Astrocyte (in vitro differentiated cells and primary cell): ENCODE data around the gene PTRH1. TPM values are rescaled to one million over a fixed set of nuclear protein-coding genes. Genes with fewer than 3 reads are reported as not detected.

ENCODE experiments used
- DNase-seq: peaks from one replicate; pipeline ENCODE4 v3.0.0-alpha.2; 2010; ENCODE audit warnings: low read depth
- FAIRE-seq: peaks from 2 replicates; lab custom pipeline; 2011; peaks lifted over from hg19 to GRCh38; lab: Jason Lieb, UNC
- H2AFZ ChIP-seq: 2 replicates; pipeline ENCODE4 v1.6.0; 2012; ENCODE audit warnings: low read depth, low read length, inconsistent platforms
- H3K27ac ChIP-seq: 2 replicates; pipeline ENCODE4 v1.5.1; 2011; ENCODE audit warnings: low read depth, low read length, inconsistent platforms
- H3K27me3 ChIP-seq: 2 replicates; pipeline ENCODE4 v1.6.0; 2011; ENCODE audit warnings: low read length, inconsistent platforms; ENCODE audit not compliant: insufficient read depth
- H3K36me3 ChIP-seq: 2 replicates; pipeline ENCODE4 v1.5.1; 2011; ENCODE audit warnings: low read length, inconsistent platforms; ENCODE audit not compliant: insufficient read depth
- H3K4me1 ChIP-seq: 2 replicates; pipeline ENCODE4 v1.5.1; 2011; ENCODE audit warnings: low read length, inconsistent platforms; ENCODE audit not compliant: insufficient read depth
- H3K4me2 ChIP-seq: 2 replicates; pipeline ENCODE4 v1.6.0; 2012; ENCODE audit warnings: low read length, inconsistent platforms
- H3K4me3 ChIP-seq: 2 replicates; pipeline ENCODE4 v1.5.1; 2011; ENCODE audit warnings: low read depth, mild to moderate bottlenecking, low read length, inconsistent platforms; ENCODE audit not compliant: insufficient read depth
- H3K79me2 ChIP-seq: 2 replicates; pipeline ENCODE4 v1.6.0; 2012; ENCODE audit warnings: mild to moderate bottlenecking, low read length, inconsistent platforms; ENCODE audit not compliant: insufficient read depth
- H3K9ac ChIP-seq: 2 replicates; pipeline ENCODE4 v1.6.0; 2012; ENCODE audit warnings: mild to moderate bottlenecking, low read length, inconsistent platforms
- H3K9me3 ChIP-seq: 2 replicates; pipeline ENCODE4 v1.5.1; 2012; ENCODE audit warnings: low read depth, mild to moderate bottlenecking, low read length, inconsistent platforms; ENCODE audit not compliant: insufficient read depth
- H4K20me1 ChIP-seq: 2 replicates; pipeline ENCODE4 v1.6.0; 2012; ENCODE audit warnings: low read length, inconsistent platforms; ENCODE audit not compliant: insufficient read depth
- H3K27ac Mint-ChIP-seq: one replicate; pipeline ENCODE4 v1.8.0; 2021; ENCODE audit warnings: mild to moderate bottlenecking, mixed read lengths; ENCODE audit not compliant: unreplicated experiment
- H3K27me3 Mint-ChIP-seq: one replicate; pipeline ENCODE4 v1.8.0; 2021; ENCODE audit warnings: low read depth, mixed read lengths; ENCODE audit not compliant: unreplicated experiment
- H3K36me3 Mint-ChIP-seq: one replicate; pipeline ENCODE4 v1.8.0; 2021; ENCODE audit warnings: low read depth, mixed read lengths; ENCODE audit not compliant: unreplicated experiment
- H3K4me1 Mint-ChIP-seq: one replicate; pipeline ENCODE4 v1.8.0; 2021; ENCODE audit warnings: low read depth, mixed read lengths; ENCODE audit not compliant: unreplicated experiment
- H3K4me3 Mint-ChIP-seq: one replicate; pipeline ENCODE4 v1.8.0; 2021; ENCODE audit warnings: mild to moderate bottlenecking, moderate library complexity, mixed read lengths; ENCODE audit not compliant: unreplicated experiment
- H3K9me3 Mint-ChIP-seq: one replicate; pipeline ENCODE4 v1.8.0; 2021; ENCODE audit warnings: mild to moderate bottlenecking, mixed read lengths; ENCODE audit not compliant: unreplicated experiment
- CTCF ChIP-seq: IDR thresholded peaks from 2 replicates; pipeline ENCODE4 v1.5.1; 2011; ENCODE audit warnings: low read depth, mild to moderate bottlenecking, inconsistent platforms, low read length, moderate library complexity; ENCODE audit not compliant: insufficient read depth
- EZH2 ChIP-seq: IDR thresholded peaks from 2 replicates; pipeline ENCODE4 v1.6.1; 2012; ENCODE audit warnings: mild to moderate bottlenecking, low read length, inconsistent platforms; ENCODE audit not compliant: insufficient read depth
- total RNA-seq: library from RNA; stranded (reverse); gene quantifications from 2 replicates; pipeline ENCODE4 v1.2.1, GENCODE V29; 2021

The PTRH1 gene
- total RNA-seq, 1 donor from 2014 or later = 9.9 TPM

- Histone ChIP-seq H3K9ac (no peak overlapping the region), H3K4me1 (peaks cover 25% of the 10 kb centered on the region), H3K9me3 (no peaks in the 10 kb centered on the region), H3K27ac (no peak overlapping the region), H3K4me2 (no peak overlapping the region), H4K20me1 (peaks cover 3% of the 10 kb centered on the region), H3K4me3 (no peak overlapping the region), H3K27me3 (no peaks in the 10 kb centered on the region), H3K79me2 (peaks cover under 1% of the 10 kb centered on the region), H3K36me3 (no peaks in the 10 kb centered on the region), H2AFZ (no peak overlapping the region)
- FAIRE-seq = no peak
- Mint-ChIP-seq H3K4me1 (peaks cover 2% of the 10 kb centered on the region), H3K27ac (no peak overlapping the region), H3K27me3 (peaks cover 5% of the 10 kb centered on the region), H3K4me3 (no peak overlapping the region), H3K36me3 (no peaks in the 10 kb centered on the region), H3K9me3 (no peaks in the 10 kb centered on the region)
- no peak for DNase-seq
- TF ChIP-seq CTCF = no peak
- no peak for TF ChIP-seq EZH2
Observed at GRCh38 chr9:127720031-127720864, 4.8 kb upstream of the PTRH1 start.

GRCh38 chr9:127717766-127718165, 2.3 kb upstream of the PTRH1 start:
- Histone ChIP-seq H2AFZ (no peak overlapping the region), H3K4me1 (peaks cover 16% of the 10 kb centered on the region), H3K79me2 (peaks cover 9% of the 10 kb centered on the region), H3K9me3 (no peaks in the 10 kb centered on the region), H3K9ac (no peak overlapping the region), H3K4me2 (no peak overlapping the region), H3K36me3 (no peaks in the 10 kb centered on the region), H4K20me1 (peaks cover 15% of the 10 kb centered on the region), H3K4me3 (no peak overlapping the region), H3K27me3 (no peaks in the 10 kb centered on the region), H3K27ac (no peak overlapping the region)
- Mint-ChIP-seq H3K9me3 (no peaks in the 10 kb centered on the region), H3K4me1 (peaks cover 2% of the 10 kb centered on the region), H3K27me3 (peaks cover 2% of the 10 kb centered on the region), H3K4me3 (no peak overlapping the region), H3K27ac (no peak overlapping the region), H3K36me3 (no peaks in the 10 kb centered on the region)
- no peak for FAIRE-seq
- no peak for DNase-seq
- TF ChIP-seq CTCF (no peak), EZH2 (no peak)

- H3K4me1 Mint-ChIP-seq = peaks cover 2% of the 10 kb centered on the region
- no peak overlapping the region for H3K27ac ChIP-seq
- no peaks in the 10 kb centered on the region for H3K27me3 ChIP-seq
- no peak for DNase-seq
- TF ChIP-seq CTCF (no peak), EZH2 (no peak)
- peaks cover 2% of the 10 kb centered on the region for H3K27me3 Mint-ChIP-seq
- H3K27ac Mint-ChIP-seq = peak overlapping the region; percentile 97
- H4K20me1 ChIP-seq = peaks cover 27% of the 10 kb centered on the region
- no peak for FAIRE-seq
- H3K79me2 ChIP-seq = peaks cover 9% of the 10 kb centered on the region
- H2AFZ ChIP-seq = peak overlapping the region; percentile 91
- peak overlapping the region; percentile 92 for H3K4me3 ChIP-seq
- peak overlapping the region; percentile 88 for H3K9ac ChIP-seq
- H3K4me1 ChIP-seq = peaks cover 16% of the 10 kb centered on the region
- H3K36me3 Mint-ChIP-seq = peaks cover 2% of the 10 kb centered on the region
- no peaks in the 10 kb centered on the region for H3K9me3 ChIP-seq
- peak overlapping the region; percentile 100 for H3K4me2 ChIP-seq
- H3K9me3 Mint-ChIP-seq = no peaks in the 10 kb centered on the region
- no peaks in the 10 kb centered on the region for H3K36me3 ChIP-seq
- peak overlapping the region; percentile 99 for H3K4me3 Mint-ChIP-seq
Observed at GRCh38 chr9:127716412-127716811, 949 bp upstream of the PTRH1 start.
